ENCODE data around the gene GNG7. TPM values are rescaled to one million over a fixed set of nuclear protein-coding genes. Genes with fewer than 3 reads are reported as not detected.
"Not testable (repeated sequence)": the region's sequence is repeated elsewhere in the genome, so short reads cannot be mapped to it uniquely, and the experiment has no call there.

Gene GNG7
- total and polyA plus RNA-seq, 2 donors (not counting 3 experiments of a cell fraction or from before 2014, with no cell fraction given): 0.29 to 0.84 TPM

DNA sequence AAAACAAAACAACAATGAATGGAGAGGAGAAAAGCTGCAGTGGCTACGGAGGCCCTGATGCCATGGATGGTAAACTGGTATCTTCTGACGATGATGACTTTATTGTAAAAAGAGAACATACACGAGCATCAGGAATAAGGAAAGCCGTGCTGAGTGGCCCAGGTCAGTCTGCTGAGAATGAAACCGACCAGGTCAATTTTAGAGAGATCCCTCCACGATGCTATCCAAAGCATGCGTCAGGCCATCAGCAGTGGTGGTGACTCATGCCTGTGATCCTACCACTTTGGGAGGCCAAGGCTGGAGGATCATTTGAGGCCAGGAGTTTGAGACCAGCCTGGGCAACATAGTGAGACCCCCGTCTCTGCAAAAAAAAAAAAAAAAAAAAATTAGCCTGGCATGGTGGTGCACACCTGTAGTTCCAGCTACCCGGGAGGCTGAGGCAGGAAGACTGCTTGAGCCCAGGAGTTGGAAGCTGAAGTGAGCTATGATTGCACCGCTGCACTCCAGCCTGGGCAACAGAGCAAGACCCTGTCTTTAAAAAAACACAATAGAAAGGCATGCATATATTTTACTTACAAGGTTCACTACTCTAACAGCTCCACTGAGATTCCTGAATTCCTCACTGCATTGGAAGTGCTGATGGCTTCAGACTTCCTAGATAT is 164.3 kb downstream of the GNG7 start:
- H3K79me2 ChIP-seq (ENCODE audit: control insufficient read depth, insufficient read depth, low read length): no peaks in the 10 kb centered on the region
- dilution Hi-C loops (cut with MboI; ENCODE audit: extremely low pct_ligation_motif_present, low sequenced_read_pairs): no loop called here
- CTCF ChIA-PET: interaction anchor here (1.6 kb wide), 1 partner anchor 10 kb away, joined by 4 read pairs; no protein-coding TSS in a partner anchor
- no peak overlapping the region for H3K9ac ChIP-seq (replicated peaks; ENCODE audit: extremely low read depth, insufficient read depth, low read length)
- H3K27me3 ChIP-seq (ENCODE audit: control insufficient read depth in 2 of 2, insufficient read depth in 2 of 2, low read length in 2 of 2): no peaks in the 10 kb centered on the region
- H3K4me2 ChIP-seq (ENCODE audit: insufficient read depth, low read length): no peak overlapping the region
- no peak overlapping the region for H3K27ac ChIP-seq (ENCODE audit: insufficient read depth, low read depth, low read length)
- intact Hi-C loops (cut with micrococcal nuclease): no loop called here
- H3K9me1 ChIP-seq (replicated peaks; ENCODE audit: control insufficient read depth, extremely low read depth, insufficient read depth, low read length): no peaks in the 10 kb centered on the region
- no TSS peak for BruUV-seq (replicated peaks)
- POLR2A ChIA-PET: interaction anchor here (0.5 to 2.9 kb wide), 2 partner anchors 24 to 62 kb away, joined by 3 to 19 read pairs; partner anchors contain the start of gene GADD45B
- H3K36me3 ChIP-seq (ENCODE audit: control insufficient read depth in 2 of 2, extremely low read depth in 1 of 2, insufficient read depth in 2 of 2, low read length in 2 of 2): no peaks in the 10 kb centered on the region
- no peak overlapping the region for H2AFZ ChIP-seq (ENCODE audit: low read depth, low read length)
- FAIRE-seq (no peak), DNase-seq (ENCODE audit: low read depth, low spot score) (no peak)
- peaks cover 48% of the 10 kb centered on the region for H3K4me1 ChIP-seq (ENCODE audit: control insufficient read depth, extremely low read depth, insufficient read depth, low read length)
- no peak overlapping the region for H3K4me3 ChIP-seq (replicated peaks in 1 of 3; ENCODE audit: insufficient read depth in 1 of 3, low read depth in 1 of 3, low read length in 3 of 3)
- H3K9me3 ChIP-seq (replicated peaks; ENCODE audit: control insufficient read depth, insufficient read depth, low read length): no peaks in the 10 kb centered on the region
- no peaks in the 10 kb centered on the region for H4K20me1 ChIP-seq (replicated peaks; ENCODE audit: control insufficient read depth, extremely low read depth, insufficient read depth, low read length)
- TF ChIP-seq, protein P1, sequence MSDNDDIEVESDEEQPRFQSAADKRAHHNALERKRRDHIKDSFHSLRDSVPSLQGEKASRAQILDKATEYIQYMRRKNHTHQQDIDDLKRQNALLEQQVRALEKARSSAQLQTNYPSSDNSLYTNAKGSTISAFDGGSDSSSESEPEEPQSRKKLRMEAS (IDR thresholded peaks at IDR 0.05; ENCODE audit: insufficient read depth, insufficient read length): no peak
- TF ChIP-seq, protein P2, sequence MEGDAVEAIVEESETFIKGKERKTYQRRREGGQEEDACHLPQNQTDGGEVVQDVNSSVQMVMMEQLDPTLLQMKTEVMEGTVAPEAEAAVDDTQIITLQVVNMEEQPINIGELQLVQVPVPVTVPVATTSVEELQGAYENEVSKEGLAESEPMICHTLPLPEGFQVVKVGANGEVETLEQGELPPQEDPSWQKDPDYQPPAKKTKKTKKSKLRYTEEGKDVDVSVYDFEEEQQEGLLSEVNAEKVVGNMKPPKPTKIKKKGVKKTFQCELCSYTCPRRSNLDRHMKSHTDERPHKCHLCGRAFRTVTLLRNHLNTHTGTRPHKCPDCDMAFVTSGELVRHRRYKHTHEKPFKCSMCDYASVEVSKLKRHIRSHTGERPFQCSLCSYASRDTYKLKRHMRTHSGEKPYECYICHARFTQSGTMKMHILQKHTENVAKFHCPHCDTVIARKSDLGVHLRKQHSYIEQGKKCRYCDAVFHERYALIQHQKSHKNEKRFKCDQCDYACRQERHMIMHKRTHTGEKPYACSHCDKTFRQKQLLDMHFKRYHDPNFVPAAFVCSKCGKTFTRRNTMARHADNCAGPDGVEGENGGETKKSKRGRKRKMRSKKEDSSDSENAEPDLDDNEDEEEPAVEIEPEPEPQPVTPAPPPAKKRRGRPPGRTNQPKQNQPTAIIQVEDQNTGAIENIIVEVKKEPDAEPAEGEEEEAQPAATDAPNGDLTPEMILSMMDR (IDR thresholded peaks at IDR 0.05; ENCODE audit: extremely low read depth in 1 of 2, insufficient read depth in 1 of 2, low read depth in 1 of 2, low read length in 2 of 2): no peak
- TF ChIP-seq POLR2A (IDR thresholded peaks at IDR 0.05; ENCODE audit: low read depth, low read length) (no peak), FOS (IDR thresholded peaks at IDR 0.05; ENCODE audit: borderline replicate concordance, insufficient read depth, low read length) (no peak), EZH2 (IDR thresholded peaks at IDR 0.05; ENCODE audit: borderline replicate concordance, low read depth, low read length, severe bottlenecking) (no peak), MYC (IDR thresholded peaks at IDR 0.05; ENCODE audit: low read depth, low read length) (no peak), POLR2AphosphoS5 (IDR thresholded peaks at IDR 0.05; ENCODE audit: insufficient read depth, low read depth, low read length) (no peak), GATA2 (IDR thresholded peaks at IDR 0.05; ENCODE audit: insufficient read depth, insufficient read length, low read depth, low read length) (no peak)

DNA sequence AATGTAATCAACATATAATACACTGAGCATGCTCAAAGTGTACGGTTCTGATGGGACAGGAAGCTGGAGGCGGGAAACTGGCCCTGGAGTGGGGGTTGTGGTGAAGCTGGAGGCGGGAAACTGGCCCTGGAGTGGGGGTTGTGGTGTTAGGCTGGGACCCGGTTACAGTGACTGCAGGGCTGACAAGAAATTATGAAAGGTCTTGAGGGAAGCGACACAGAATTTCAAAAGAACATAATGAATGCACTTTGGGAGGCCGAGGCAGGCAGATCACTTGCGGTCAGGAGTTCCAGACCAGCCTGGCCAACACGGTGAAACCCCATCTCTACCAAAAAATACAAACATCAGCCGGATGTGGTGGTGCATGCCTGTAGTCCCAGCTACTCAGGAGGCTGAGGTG is 164.9 kb downstream of the GNG7 start:
- dilution Hi-C loops (cut with MboI; ENCODE audit: extremely low pct_ligation_motif_present, low sequenced_read_pairs); BruUV-seq (replicated peaks); CTCF ChIA-PET: not testable (repeated sequence)

More for the DNA sequence above, 164.9 kb downstream of the GNG7 start:
- H3K27ac ChIP-seq (ENCODE audit: insufficient read depth, low read depth, low read length); H2AFZ ChIP-seq (ENCODE audit: low read depth, low read length); H3K9ac ChIP-seq (replicated peaks; ENCODE audit: extremely low read depth, insufficient read depth, low read length); H3K79me2 ChIP-seq (ENCODE audit: control insufficient read depth, insufficient read depth, low read length); intact Hi-C loops (cut with micrococcal nuclease); H3K9me3 ChIP-seq (replicated peaks; ENCODE audit: control insufficient read depth, insufficient read depth, low read length); H3K27me3 ChIP-seq (ENCODE audit: control insufficient read depth in 2 of 2, insufficient read depth in 2 of 2, low read length in 2 of 2); H3K9me1 ChIP-seq (replicated peaks; ENCODE audit: control insufficient read depth, extremely low read depth, insufficient read depth, low read length); H4K20me1 ChIP-seq (replicated peaks; ENCODE audit: control insufficient read depth, extremely low read depth, insufficient read depth, low read length); DNase-seq (ENCODE audit: low read depth, low spot score); H3K4me2 ChIP-seq (ENCODE audit: insufficient read depth, low read length); FAIRE-seq; H3K36me3 ChIP-seq (ENCODE audit: control insufficient read depth in 2 of 2, extremely low read depth in 1 of 2, insufficient read depth in 2 of 2, low read length in 2 of 2); H3K4me3 ChIP-seq (replicated peaks in 1 of 3; ENCODE audit: insufficient read depth in 1 of 3, low read depth in 1 of 3, low read length in 3 of 3): not testable (repeated sequence)
- POLR2A ChIA-PET: interaction anchor here (2.9 kb wide), 1 partner anchor 61 kb away, joined by 19 read pairs; the partner anchor contains the start of gene GADD45B
- peaks cover 45% of the 10 kb centered on the region for H3K4me1 ChIP-seq (ENCODE audit: control insufficient read depth, extremely low read depth, insufficient read depth, low read length)

Data from endothelial cell of umbilical vein (primary cell).